Pancreas (tissue), 10 donors: ENCODE measurements around the gene CDKL2. TPM values are rescaled to one million over a fixed set of nuclear protein-coding genes. Genes with fewer than 3 reads are reported as not detected.
A peak's percentile ranks its signal among the peaks of the same experiment; 100 is the strongest.
"Not testable (repeated sequence)": the region's sequence is repeated elsewhere in the genome, so short reads cannot be mapped to it uniquely, and the experiment has no call there.

Experiments used
- ATAC-seq, 4 donors: fragments of 200-7000 bp; cut with Tn5 transposase; one replicate each; pipeline versions ENCODE4 v1.8.0 to v1.9.1; 2020; ENCODE audit warnings: mild to moderate bottlenecking in 4 of 4, moderate library complexity in 4 of 4
- DNase-seq, 6 donors: peaks; one replicate each; pipeline ENCODE4 v3.0.0-alpha.2; 2020
- FAIRE-seq: peaks from 2 replicates; lab custom pipeline; 2012; peaks lifted over from hg19 to GRCh38; lab: Jason Lieb, UNC
- H3K27ac ChIP-seq, 4 donors: fragments of 200-600 bp; sonication (generic); 1 replicate in 3 of 4; 2 replicates in 1 of 4; pipeline versions ENCODE4 v1.5.0 to v1.8.0; 2020
- H3K27me3 ChIP-seq, 4 donors: fragments of 200-600 bp; one replicate each; pipeline ENCODE4 v1.8.0; 2021
- H3K36me3 ChIP-seq, 3 donors: fragments of 200-600 bp; sonication (generic) in 1 of 3; one replicate each; pipeline versions ENCODE4 v1.5.0 to v1.8.0; 2020 to 2021
- H3K4me1 ChIP-seq, 3 donors: fragments of 200-600 bp; one replicate each; pipeline ENCODE4 v1.8.0; 2021
- H3K4me3 ChIP-seq, 4 donors: fragments of 200-600 bp; sonication (generic) in 2 of 4; one replicate each; pipeline versions ENCODE4 v1.5.0 to v1.8.0; 2020 to 2021
- H3K9me3 ChIP-seq, 4 donors: fragments of 200-600 bp; one replicate each; pipeline ENCODE4 v1.8.0; 2021
- CTCF ChIP-seq, 4 donors: fragments of 200-600 bp; sonication (generic) in 3 of 4; IDR thresholded peaks; one replicate each; pipeline versions ENCODE4 v1.5.0 to v1.8.0; 2021; ENCODE audit warnings: antibody characterized with exemption in 4 of 4
- WGBS, 2 donors: extraction: QIAGEN DNeasy Blood & Tissue Kit; methylation state at CpG; one replicate each; pipeline ENCODE4 v1.1.7; 2013; 5-methylcytosine and 5-hydroxymethylcytosine counted together
- intact Hi-C, 3 donors: fragments of 100-400 bp; cut with DNase I; formaldehyde crosslinking; loops; one replicate each; pipeline versions ENCODE4 v1.11.1 to v1.14.2; 2022
- polyA plus RNA-seq, 2 donors: library from polyadenylated mRNA; stranded (reverse); fragments of 200-250 nt; gene quantifications; one replicate each; pipeline ENCODE4 v1.2.3, GENCODE V29; 2013
- total RNA-seq, 6 donors: library from RNA; stranded (reverse); fragmentation: NEBNext Ultra II Directional in 4 of 6; extraction: Animal tissue kit (Norgen Biotek cat#: 25700) in 4 of 6; gene quantifications; one replicate each; pipeline versions ENCODE4 v1.2.1 to v1.2.4, GENCODE V29; 2021 to 2023
- donor health status: healthy with polysubstance abuse.
- donor health status: DM: no; HTN: no; CAD: no; lungs with moderate emphysema.
- donor health status: DM: no; HTN: no; CAD: no.
- donor health status: control.
- donor health status: control.
- donor health status: Bipolar disorder and iron deficiency.
- donor health status: DM: yes; HTN: yes; CAD: no.
- donor health status: DM: no; HTN: no; CAD: no.
- donor health status: DM: no; HTN: no; CAD: no.
- donor health status: DM: yes; HTN: yes; CAD: no.

The CDKL2 gene
- total and polyA plus RNA-seq, 8 donors: 0.15 to 1.0 (median 0.55) TPM

GRCh38 chr4:75668596-75668995, 38.3 kb upstream of the CDKL2 start:
- Histone ChIP-seq H3K27me3 (no peaks in the 10 kb centered on the region), H3K27ac (no peak overlapping the region), H3K9me3 (no peaks in the 10 kb centered on the region), H3K4me3 (no peak overlapping the region), H3K36me3 (no peaks in the 10 kb centered on the region), H3K4me1 (peaks cover 0 to 23% (median 18%) of the 10 kb centered on the region in 3 donors)
- no peak for TF ChIP-seq CTCF (IDR thresholded peaks at IDR 0.05)
- FAIRE-seq: no peak
- intact Hi-C loops: no loop called here
- no peak for ATAC-seq
- DNase-seq: no peak

GRCh38 chr4:75667636-75668035, 37.3 kb upstream of the CDKL2 start:
- 81 to 83% methylated on average over 7 of the region's 7 CpGs for WGBS, 2 donors
- H3K4me3 ChIP-seq, DNase-seq, FAIRE-seq, H3K36me3 ChIP-seq, intact Hi-C loops, H3K9me3 ChIP-seq, ATAC-seq, H3K27me3 ChIP-seq, H3K27ac ChIP-seq: not testable (repeated sequence)
- peaks cover 0 to 23% (median 18%) of the 10 kb centered on the region in 3 donors for H3K4me1 ChIP-seq

DNA sequence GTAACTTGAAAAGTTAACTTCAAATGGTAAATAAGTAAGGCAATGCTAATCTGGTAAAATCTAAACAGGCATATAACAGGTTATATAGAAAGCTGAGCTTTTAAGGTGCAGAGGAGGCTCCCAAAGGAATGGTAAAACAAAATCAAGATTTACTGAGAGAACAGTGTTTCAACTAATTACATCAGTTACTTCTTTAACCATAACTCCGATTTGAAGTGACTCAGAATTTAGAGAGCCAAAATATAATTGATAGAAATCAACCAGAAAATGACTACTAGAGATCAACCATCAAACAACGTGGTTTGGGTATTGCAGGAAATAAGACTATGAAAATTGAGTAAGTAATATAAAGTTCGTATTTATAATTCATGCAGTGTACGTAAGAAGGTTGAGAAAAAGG, 36.0 kb upstream of the CDKL2 start:
- H3K4me1 ChIP-seq: peaks cover 0 to 17% (median 13%) of the 10 kb centered on the region in 3 donors
- peak; percentile 43 for FAIRE-seq

DNA sequence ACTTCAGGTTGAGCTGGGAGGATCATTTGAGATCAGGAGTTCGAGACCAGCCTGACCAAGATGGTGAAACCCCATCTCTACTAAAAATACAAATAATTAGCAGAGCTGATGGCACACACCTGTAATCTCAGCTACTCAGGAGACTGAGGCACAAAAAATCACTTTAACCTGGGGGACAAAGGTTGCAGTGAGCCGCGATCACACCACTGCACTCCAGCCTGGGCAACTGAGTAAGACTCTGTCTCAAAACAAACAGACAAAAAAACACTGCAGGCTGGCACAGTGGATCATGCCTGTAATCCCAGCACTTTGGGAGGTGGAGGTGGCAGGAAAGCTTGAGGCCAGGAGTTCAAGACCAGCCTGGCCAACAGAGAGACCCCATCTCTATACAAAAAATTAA, 34.3 kb upstream of the CDKL2 start:
- H3K4me1 ChIP-seq, H3K36me3 ChIP-seq, intact Hi-C loops, DNase-seq, FAIRE-seq, H3K27me3 ChIP-seq, H3K9me3 ChIP-seq, H3K4me3 ChIP-seq, ATAC-seq, H3K27ac ChIP-seq: not testable (repeated sequence)
- 95 to 98% methylated on average over 3 of the region's 3 CpGs for WGBS, 2 donors

More for the DNA sequence above, 36.0 kb upstream of the CDKL2 start:
- 76 to 82% methylated on average over 4 of the region's 4 CpGs for WGBS, 2 donors
- no peak for DNase-seq
- Histone ChIP-seq H3K9me3 (no peaks in the 10 kb centered on the region), H3K36me3 (no peaks in the 10 kb centered on the region), H3K27me3 (no peaks in the 10 kb centered on the region), H3K4me3 (no peak overlapping the region), H3K27ac (no peak overlapping the region)
- TF ChIP-seq CTCF (IDR thresholded peaks at IDR 0.05): no peak
- intact Hi-C loops: no loop called here
- no peak for ATAC-seq

- intact Hi-C loops: no loop called here
- WGBS, 2 donors: 93 to 100% methylated on average over 2 of the region's 2 CpGs
Observed at GRCh38 chr4:75662626-75663025, 32.3 kb upstream of the CDKL2 start.

More at GRCh38 chr4:75662626-75663025, 32.3 kb upstream of the CDKL2 start:
- no peaks in the 10 kb centered on the region for H3K27me3 ChIP-seq
- no peak for ATAC-seq
- no peak for FAIRE-seq
- H3K9me3 ChIP-seq: no peaks in the 10 kb centered on the region
- peaks cover 0 to 12% (median 0%) of the 10 kb centered on the region in 3 donors for H3K4me1 ChIP-seq
- no peak for DNase-seq
- H3K36me3 ChIP-seq: peaks cover 0 to 9% (median 7%) of the 10 kb centered on the region in 3 donors
- H3K27ac ChIP-seq: no peak overlapping the region
- no peak for TF ChIP-seq CTCF (IDR thresholded peaks at IDR 0.05)
- H3K4me3 ChIP-seq: no peak overlapping the region
